ENCODE results near the gene ATP6V1B1.
A peak's percentile ranks its signal among the peaks of the same experiment; 100 is the strongest.

Gene ATP6V1B1

GRCh38 chr2:70935468-70936164 is at the start of gene ATP6V1B1:
ATP6V1B1 (plus strand) TSS chr2:70935900; CDS start chr2:70935955, 55 bp downstream.
- no peak for DNase-seq (ENCODE audit: low read depth)

GRCh38 chr2:70886541-70886987 is 49.1 kb upstream of the ATP6V1B1 start:
- no peak for DNase-seq (ENCODE audit: low read depth)

- no peak for DNase-seq (ENCODE audit: low read depth)
These were observed 48.5 kb upstream of the ATP6V1B1 start for GRCh38 chr2:70887208-70887549.

GRCh38 chr2:70887550-70888246 is 48.0 kb upstream of the ATP6V1B1 start:
- no peak for DNase-seq (ENCODE audit: low read depth)

GRCh38 chr2:70888366-70888922 is 47.3 kb upstream of the ATP6V1B1 start:
- DNase-seq (ENCODE audit: low read depth) = no peak

- DNase-seq (ENCODE audit: low read depth) = no peak
These were observed 46.6 kb upstream of the ATP6V1B1 start for GRCh38 chr2:70888923-70889715.

GRCh38 chr2:70889716-70890037 is 46.0 kb upstream of the ATP6V1B1 start:
- no peak for DNase-seq (ENCODE audit: low read depth)

- peak; percentile 14 for DNase-seq (ENCODE audit: low read depth)
These were observed 45.1 kb upstream of the ATP6V1B1 start for GRCh38 chr2:70890469-70891065.

- no peak for DNase-seq (ENCODE audit: low read depth)
These were observed 43.9 kb upstream of the ATP6V1B1 start for GRCh38 chr2:70891572-70892357.

- no peak for DNase-seq (ENCODE audit: low read depth)
These were observed 43.0 kb upstream of the ATP6V1B1 start for GRCh38 chr2:70892750-70893149.

- DNase-seq (ENCODE audit: low read depth) = no peak
These were observed 42.5 kb upstream of the ATP6V1B1 start for GRCh38 chr2:70893186-70893585.

- no peak for DNase-seq (ENCODE audit: low read depth)
These were observed 40.9 kb upstream of the ATP6V1B1 start for GRCh38 chr2:70894765-70895164.

GRCh38 chr2:70895249-70895648 is 40.5 kb upstream of the ATP6V1B1 start:
- DNase-seq (ENCODE audit: low read depth) = no peak

- DNase-seq (ENCODE audit: low read depth) = no peak
These were observed 39.5 kb upstream of the ATP6V1B1 start for GRCh38 chr2:70895998-70896764.

GRCh38 chr2:70896765-70897202 is 38.9 kb upstream of the ATP6V1B1 start:
- DNase-seq (ENCODE audit: low read depth) = no peak

GRCh38 chr2:70897203-70897976 is 38.3 kb upstream of the ATP6V1B1 start:
- no peak for DNase-seq (ENCODE audit: low read depth)

- no peak for DNase-seq (ENCODE audit: low read depth)
These were observed 37.8 kb upstream of the ATP6V1B1 start for GRCh38 chr2:70897977-70898226.

- no peak for DNase-seq (ENCODE audit: low read depth)
These were observed 37.1 kb upstream of the ATP6V1B1 start for GRCh38 chr2:70898363-70899240.

All from HS-27A (cell line).